NCI-H1417 (cell line): ENCODE measurements around the gene PHYHIPL.

Source experiments
- DNase-seq, 3 experiments: peaks; one replicate each; lab custom pipeline; 2025; lab: John Stamatoyannopoulos, UW

Gene PHYHIPL

GRCh38 chr10:59255463-59255862 is 79.0 kb downstream of the PHYHIPL start:
- DNase-seq, result no peak

- DNase-seq, result no peak
Observed at GRCh38 chr10:59257224-59257623, 80.8 kb downstream of the PHYHIPL start.

GRCh38 chr10:59258890-59259289 is 82.4 kb downstream of the PHYHIPL start:
- DNase-seq, result peak in 2 of 3 experiments; percentile 24 to 66

GRCh38 chr10:59265141-59265540 is 88.7 kb downstream of the PHYHIPL start:
- no peak for DNase-seq

GRCh38 chr10:59266321-59266720 is 89.9 kb downstream of the PHYHIPL start:
- no peak for DNase-seq

- DNase-seq, result no peak
Observed at GRCh38 chr10:59268460-59268859, 92.0 kb downstream of the PHYHIPL start.

GRCh38 chr10:59269651-59270050 is 93.2 kb downstream of the PHYHIPL start:
- no peak for DNase-seq

GRCh38 chr10:59270492-59270891 is 94.0 kb downstream of the PHYHIPL start:
- no peak for DNase-seq

- peak in 2 of 3 experiments; percentile 4 to 18 for DNase-seq
Observed at GRCh38 chr10:59271160-59271559, 94.7 kb downstream of the PHYHIPL start.

- DNase-seq, result no peak
Observed at GRCh38 chr10:59272061-59272460, 95.6 kb downstream of the PHYHIPL start.

- DNase-seq, result no peak
Observed at GRCh38 chr10:59273445-59273844, 97.0 kb downstream of the PHYHIPL start.

GRCh38 chr10:59276133-59276532 is 99.7 kb downstream of the PHYHIPL start:
- DNase-seq, result no peak

GRCh38 chr10:59276919-59277318 is 100.5 kb downstream of the PHYHIPL start:
- peak in 1 of 3 experiments; percentile 33 for DNase-seq

GRCh38 chr10:59279476-59279875 is 103.0 kb downstream of the PHYHIPL start:
- peak in 1 of 3 experiments; percentile 7 for DNase-seq

GRCh38 chr10:59279991-59280505 is 103.6 kb downstream of the PHYHIPL start:
- DNase-seq, result no peak

GRCh38 chr10:59281861-59282260 is 105.4 kb downstream of the PHYHIPL start:
- DNase-seq, result peak in 1 of 3 experiments; percentile 29

GRCh38 chr10:59283456-59284091 is 107.1 kb downstream of the PHYHIPL start:
- DNase-seq, result peak in 2 of 3 experiments; percentile 7 to 55

GRCh38 chr10:59284118-59284975 is 107.9 kb downstream of the PHYHIPL start:
- DNase-seq, result no peak

- no peak for DNase-seq
Observed at GRCh38 chr10:59285073-59285472, 108.6 kb downstream of the PHYHIPL start.

- DNase-seq, result no peak
Observed at GRCh38 chr10:59285848-59286247, 109.4 kb downstream of the PHYHIPL start.

GRCh38 chr10:59287587-59288255 is 111.3 kb downstream of the PHYHIPL start:
- peak in 1 of 3 experiments; percentile 7 for DNase-seq

GRCh38 chr10:59289853-59290252 is 113.4 kb downstream of the PHYHIPL start:
- no peak for DNase-seq
